RCC 7860 (cell line): Measurements from ENCODE around the gene LRRC14B.
A peak's percentile ranks its signal among the peaks of the same experiment; 100 is the strongest.
"Not testable (repeated sequence)": the region's sequence is repeated elsewhere in the genome, so short reads cannot be mapped to it uniquely, and the experiment has no call there.

ENCODE experiments used
- DNase-seq: peaks from one replicate; pipeline ENCODE4 v3.0.0-alpha.2; 2015; ENCODE audit warnings: low spot score
- FAIRE-seq: peaks from 2 replicates; lab custom pipeline; 2012; peaks lifted over from hg19 to GRCh38; lab: Jason Lieb, UNC

LRRC14B gene

GRCh38 chr5:204966-205670 is 13.8 kb downstream of the LRRC14B start:
- FAIRE-seq (no peak), DNase-seq (no peak)

- FAIRE-seq (no peak), DNase-seq (no peak)
Measured at GRCh38 chr5:206406-206805, 15.1 kb downstream of the LRRC14B start.

GRCh38 chr5:206927-207536 is 15.7 kb downstream of the LRRC14B start:
- FAIRE-seq = no peak
- no peak for DNase-seq

GRCh38 chr5:207599-207998 is 16.3 kb downstream of the LRRC14B start:
- DNase-seq (no peak), FAIRE-seq (no peak)

GRCh38 chr5:208449-209114 is 17.3 kb downstream of the LRRC14B start:
- DNase-seq (no peak), FAIRE-seq (no peak)

GRCh38 chr5:213803-214395 is 22.6 kb downstream of the LRRC14B start:
- FAIRE-seq = no peak
- DNase-seq = no peak

GRCh38 chr5:215256-215655 is 24.0 kb downstream of the LRRC14B start:
- DNase-seq (peak; percentile 56), FAIRE-seq (peak; percentile 93)

DNA sequence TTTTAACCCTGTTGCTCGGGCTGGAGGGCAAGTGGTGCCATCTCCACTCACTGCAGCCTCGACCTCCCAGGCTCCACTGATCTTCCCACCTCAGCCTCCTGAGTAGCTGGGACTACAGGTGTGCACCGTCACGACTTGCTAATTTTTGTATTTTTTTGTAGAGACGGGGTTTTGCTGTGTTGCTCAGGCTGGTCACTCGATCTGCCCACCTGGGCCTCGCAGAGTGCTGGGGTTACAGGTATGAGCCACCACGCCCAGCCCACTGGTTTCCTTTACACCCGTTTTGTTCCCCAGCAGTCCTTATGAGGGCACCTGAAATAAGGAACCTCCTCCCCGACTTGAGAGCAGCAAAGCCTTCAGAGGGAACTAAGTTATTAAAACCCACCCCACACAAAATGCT is 24.8 kb downstream of the LRRC14B start:
- DNase-seq, FAIRE-seq: not testable (repeated sequence)

- FAIRE-seq = not testable (repeated sequence)
- peak; percentile 89 for DNase-seq
Measured at GRCh38 chr5:217494-218456, 26.5 kb downstream of the LRRC14B start, which contains the start of the genes CCDC127 and SDHA. Gene CCDC127, minus strand, starts transcription at chr5:218153. Its CDS starts 1,304 bp downstream, at chr5:216849. Gene SDHA, plus strand, starts transcription at chr5:218320. Its CDS starts 36 bp downstream, at chr5:218356.

DNA sequence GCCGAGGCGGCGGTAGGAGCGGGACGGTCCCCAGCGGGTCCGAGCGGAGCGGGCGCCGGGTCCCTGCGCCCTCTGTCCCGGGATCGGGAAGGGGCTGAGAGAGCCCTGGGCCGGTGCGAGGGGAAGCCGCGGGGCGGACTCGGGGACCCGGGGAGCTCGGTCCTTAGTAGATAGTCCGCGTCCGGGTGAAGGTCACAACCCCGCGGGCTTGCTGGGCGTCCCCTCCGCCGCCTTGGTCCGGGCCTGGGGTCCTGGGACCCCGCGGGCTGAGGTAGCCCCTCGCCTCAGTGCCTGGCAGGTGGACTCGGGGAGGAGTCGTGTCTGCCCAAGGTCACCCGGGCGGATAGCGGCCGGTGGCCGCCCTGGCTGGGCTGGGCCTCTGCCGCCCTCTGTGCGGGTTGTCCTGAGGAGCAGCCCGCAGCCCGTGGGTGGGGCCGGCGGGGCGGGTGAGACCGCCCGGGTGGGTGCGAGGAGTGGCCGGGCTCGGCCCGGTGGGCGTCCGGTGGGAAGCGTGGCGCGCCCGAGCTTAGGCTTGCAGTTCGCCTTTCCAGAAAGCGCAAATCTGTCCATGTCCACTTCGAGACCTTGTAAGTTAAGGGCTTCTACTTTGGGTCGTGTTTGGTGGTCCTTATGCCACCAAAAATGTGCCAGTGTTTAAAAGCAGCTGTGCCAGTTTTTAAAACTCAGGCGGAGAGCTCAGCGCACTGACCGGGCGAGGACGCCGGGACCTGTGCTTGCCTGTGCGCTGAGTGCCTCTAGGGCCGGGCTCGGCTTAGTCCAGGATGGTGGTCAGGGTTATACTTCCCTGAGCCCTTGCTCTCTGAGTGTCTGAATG is 27.4 kb downstream of the LRRC14B start:
- FAIRE-seq (no peak), DNase-seq (peak; percentile 30)

- FAIRE-seq = no peak
- peak; percentile 32 for DNase-seq
Measured at GRCh38 chr5:219460-219863, 28.2 kb downstream of the LRRC14B start.

GRCh38 chr5:219991-220390 is 28.7 kb downstream of the LRRC14B start:
- no peak for FAIRE-seq

DNA sequence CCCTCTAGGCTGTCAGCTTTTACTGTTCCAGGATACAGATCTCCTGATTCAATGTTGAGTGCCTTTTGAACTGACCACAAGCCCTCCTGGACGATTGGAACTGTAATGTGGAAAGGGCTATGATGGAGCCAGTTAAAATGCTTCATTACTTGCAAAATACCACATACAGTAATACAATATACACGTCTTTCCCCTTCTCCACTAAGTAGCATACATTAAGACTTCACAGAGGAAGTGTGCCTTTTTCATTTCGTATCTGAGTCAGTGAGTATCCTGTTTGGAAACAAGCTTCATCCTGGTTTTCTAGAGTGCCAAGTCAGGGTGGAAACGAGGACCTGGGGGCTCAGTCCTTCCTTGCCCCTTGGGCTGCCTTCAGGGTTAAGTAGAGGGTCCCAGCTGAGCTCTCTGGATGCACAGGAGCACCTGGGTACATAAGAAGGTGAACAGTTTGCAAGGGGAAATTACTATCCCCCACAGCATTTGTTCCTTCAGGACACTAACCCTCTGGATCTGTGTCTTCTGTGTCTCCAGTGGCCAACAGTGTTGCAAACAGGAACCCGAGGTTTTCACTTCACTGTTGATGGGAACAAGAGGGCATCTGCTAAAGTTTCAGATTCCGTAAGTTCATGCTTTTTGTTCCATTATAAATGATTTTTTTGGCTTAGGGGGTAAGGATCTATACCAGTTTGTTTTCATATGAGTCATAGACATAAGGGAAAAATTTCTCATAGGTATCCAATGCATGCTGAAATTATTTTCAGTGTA is 31.8 kb downstream of the LRRC14B start:
- FAIRE-seq, DNase-seq: not testable (repeated sequence)

More at GRCh38 chr5:219991-220390, 28.7 kb downstream of the LRRC14B start:
- no peak for DNase-seq

DNA sequence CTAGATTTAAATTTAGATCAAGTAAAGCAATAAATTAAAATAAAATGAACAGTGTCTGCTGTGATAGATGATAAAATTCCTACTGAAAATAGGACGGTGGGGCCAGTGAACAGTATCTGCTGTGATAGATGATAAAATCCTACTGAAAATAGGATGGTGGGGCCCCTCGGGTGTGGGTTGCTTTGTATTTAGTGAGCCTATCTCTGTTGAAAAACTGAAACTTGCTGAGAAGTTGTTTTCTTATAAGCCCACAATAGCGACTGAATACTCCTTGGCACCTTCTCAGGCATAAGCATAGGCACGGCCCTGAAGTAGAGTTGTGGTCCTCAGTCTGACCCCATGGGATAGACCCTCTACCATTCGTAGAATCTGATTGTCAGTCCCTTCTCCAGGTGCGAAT is 32.5 kb downstream of the LRRC14B start:
- FAIRE-seq (no peak), DNase-seq (no peak)

DNA sequence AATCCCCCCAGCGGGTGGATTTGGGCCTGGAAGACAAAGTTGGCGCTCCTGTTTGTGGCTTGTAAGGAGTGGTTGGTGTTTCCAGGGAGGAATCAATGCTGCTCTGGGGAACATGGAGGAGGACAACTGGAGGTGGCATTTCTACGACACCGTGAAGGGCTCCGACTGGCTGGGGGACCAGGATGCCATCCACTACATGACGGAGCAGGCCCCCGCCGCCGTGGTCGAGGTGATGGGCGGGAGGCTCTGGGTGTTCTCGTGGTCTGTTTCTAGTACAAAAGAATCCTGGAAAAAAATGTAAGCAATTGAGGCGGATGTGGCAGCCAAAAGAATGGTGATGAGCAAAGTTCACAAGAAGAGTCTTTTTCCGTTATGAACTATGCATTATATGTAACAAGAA is 34.0 kb downstream of the LRRC14B start:
- DNase-seq = no peak
- FAIRE-seq = no peak

- not testable (repeated sequence) for FAIRE-seq, DNase-seq
Measured at GRCh38 chr5:227375-227774, 36.1 kb downstream of the LRRC14B start.

DNA sequence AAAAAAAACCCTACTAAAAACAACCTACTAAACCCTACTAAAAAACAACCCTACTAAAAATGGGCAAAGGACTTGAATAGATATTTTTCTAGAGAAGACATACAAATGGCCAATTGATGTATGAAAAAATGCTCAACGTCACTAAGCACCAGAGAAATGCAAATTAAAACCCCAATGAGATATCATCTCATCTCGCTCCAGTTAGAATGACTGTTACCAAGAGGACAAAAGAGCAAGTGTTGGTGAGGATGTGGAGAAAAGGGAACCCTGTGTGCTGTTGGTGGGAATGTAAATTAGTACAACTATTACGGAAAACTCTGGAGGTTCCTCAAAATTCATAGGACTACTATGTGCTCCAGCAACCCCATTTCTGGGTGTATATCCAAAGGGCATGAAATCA is 37.6 kb downstream of the LRRC14B start:
- FAIRE-seq = no peak

GRCh38 chr5:230711-231110 is 39.4 kb downstream of the LRRC14B start:
- DNase-seq (no peak), FAIRE-seq (no peak)

More for the DNA sequence above, 37.6 kb downstream of the LRRC14B start:
- no peak for DNase-seq

DNA sequence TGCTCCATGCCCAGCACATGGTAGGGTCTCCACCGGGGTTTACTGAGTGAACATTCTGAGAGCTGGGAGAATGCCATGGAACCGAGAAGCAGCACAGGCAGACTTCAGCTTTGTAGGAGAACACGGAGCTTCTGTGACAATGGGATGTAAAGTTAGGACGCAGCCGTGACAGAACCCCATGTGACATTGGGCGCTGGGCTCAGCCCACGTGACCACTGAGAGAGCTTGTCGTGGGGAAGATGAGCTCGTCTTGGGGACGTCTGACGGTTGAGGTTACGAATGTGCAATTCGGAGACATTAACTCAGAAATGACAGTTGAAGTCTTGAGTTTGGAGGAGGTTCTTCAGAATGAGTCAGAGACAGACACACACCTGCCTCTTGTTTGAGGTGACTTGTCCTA is 40.4 kb downstream of the LRRC14B start:
- FAIRE-seq (no peak), DNase-seq (no peak)
